ENCODE measurements around the gene TTLL9.

The TTLL9 gene

GRCh38 chr20:31857861-31858759, 12.3 kb upstream of the TTLL9 start:
- no peak for DNase-seq (ENCODE audit: extremely low read depth in 1 of 2, low read depth in 1 of 2)

- no peak for DNase-seq (ENCODE audit: extremely low read depth in 1 of 2, low read depth in 1 of 2)
Measured at GRCh38 chr20:31858760-31859083, 11.7 kb upstream of the TTLL9 start.

- DNase-seq (ENCODE audit: extremely low read depth in 1 of 2, low read depth in 1 of 2) = no peak
Measured at GRCh38 chr20:31859266-31859997, 11.0 kb upstream of the TTLL9 start.

GRCh38 chr20:31859998-31860380, 10.4 kb upstream of the TTLL9 start:
- no peak for DNase-seq (ENCODE audit: extremely low read depth in 1 of 2, low read depth in 1 of 2)

GRCh38 chr20:31860390-31861134, 9.9 kb upstream of the TTLL9 start:
- DNase-seq (ENCODE audit: extremely low read depth in 1 of 2, low read depth in 1 of 2) = no peak

GRCh38 chr20:31861135-31861384, 9.4 kb upstream of the TTLL9 start:
- DNase-seq (ENCODE audit: extremely low read depth in 1 of 2, low read depth in 1 of 2) = no peak

GRCh38 chr20:31861385-31862156, 8.9 kb upstream of the TTLL9 start:
- peak; percentile 39 to 61 for DNase-seq (ENCODE audit: extremely low read depth in 1 of 2, low read depth in 1 of 2)

- no peak for DNase-seq (ENCODE audit: extremely low read depth in 1 of 2, low read depth in 1 of 2)
Measured at GRCh38 chr20:31862157-31862470, 8.3 kb upstream of the TTLL9 start.

GRCh38 chr20:31862506-31862905, 7.9 kb upstream of the TTLL9 start:
- DNase-seq (ENCODE audit: extremely low read depth in 1 of 2, low read depth in 1 of 2) = no peak

- no peak for DNase-seq (ENCODE audit: extremely low read depth in 1 of 2, low read depth in 1 of 2)
Measured at GRCh38 chr20:31863296-31864085, 6.9 kb upstream of the TTLL9 start.

- no peak for DNase-seq (ENCODE audit: extremely low read depth in 1 of 2, low read depth in 1 of 2)
Measured at GRCh38 chr20:31864521-31865400, 5.7 kb upstream of the TTLL9 start.

- no peak for DNase-seq (ENCODE audit: extremely low read depth in 1 of 2, low read depth in 1 of 2)
Measured at GRCh38 chr20:31866221-31866620, 4.2 kb upstream of the TTLL9 start.

- no peak for DNase-seq (ENCODE audit: extremely low read depth in 1 of 2, low read depth in 1 of 2)
Measured at GRCh38 chr20:31868853-31869672, 1.4 kb upstream of the TTLL9 start.

- no peak for DNase-seq (ENCODE audit: extremely low read depth in 1 of 2, low read depth in 1 of 2)
Measured at GRCh38 chr20:31869673-31869941, 827 bp upstream of the TTLL9 start.

GRCh38 chr20:31870726-31871617, 538 bp downstream of the TTLL9 start:
- DNase-seq (ENCODE audit: extremely low read depth in 1 of 2, low read depth in 1 of 2) = no peak

- no peak for DNase-seq (ENCODE audit: extremely low read depth in 1 of 2, low read depth in 1 of 2)
Measured at GRCh38 chr20:31871618-31871954, 1.2 kb downstream of the TTLL9 start.

- DNase-seq (ENCODE audit: extremely low read depth in 1 of 2, low read depth in 1 of 2) = no peak
Measured at GRCh38 chr20:31872406-31872805, 2.0 kb downstream of the TTLL9 start.

GRCh38 chr20:31875671-31876070, 5.2 kb downstream of the TTLL9 start:
- DNase-seq (ENCODE audit: extremely low read depth in 1 of 2, low read depth in 1 of 2) = no peak
